Psoas muscle (tissue), 8 donors: Measurements from ENCODE around the gene PWWP3B. TPM values are rescaled to one million over a fixed set of nuclear protein-coding genes. Genes with fewer than 3 reads are reported as not detected.

ENCODE experiments used
- ATAC-seq, 4 donors: fragments of 200-7000 bp; cut with Tn5 transposase; one replicate each; pipeline ENCODE4 v1.9.1; 2020; ENCODE audit warnings: moderate library complexity in 3 of 4, mild to moderate bottlenecking in 2 of 4
- DNase-seq, 2 donors: peaks; one replicate each; pipeline ENCODE4 v3.0.0-alpha.2; 2020
- H3K27ac ChIP-seq: fragments of 200-600 bp; one replicate; pipeline ENCODE4 v1.8.0; 2022
- H3K27me3 ChIP-seq, 3 donors: fragments of 200-600 bp in 1 of 3; one replicate each; pipeline versions ENCODE4 v1.6.1 to v1.8.0; 2013 to 2022; ENCODE audit warnings: low read length in 2 of 3, mild to moderate bottlenecking in 2 of 3, moderate library complexity in 1 of 3; ENCODE audit not compliant: insufficient read depth in 3 of 3
- H3K36me3 ChIP-seq, 2 donors: fragments of 200-600 bp in 1 of 2; one replicate each; pipeline versions ENCODE4 v1.6.1 to v1.8.0; 2013 to 2022; ENCODE audit warnings: low read depth in 1 of 2, mild to moderate bottlenecking in 1 of 2, moderate library complexity in 1 of 2; ENCODE audit not compliant: insufficient read depth in 1 of 2
- H3K4me1 ChIP-seq: fragments of 200-600 bp; one replicate; pipeline ENCODE4 v1.8.0; 2022
- H3K4me3 ChIP-seq: fragments of 200-600 bp; one replicate; pipeline ENCODE4 v1.8.0; 2022; ENCODE audit warnings: mild to moderate bottlenecking
- H3K9me3 ChIP-seq: fragments of 200-600 bp; one replicate; pipeline ENCODE4 v1.8.0; 2022
- WGBS, 3 donors: extraction: QIAGEN DNeasy Blood & Tissue Kit; methylation state at CpG; one replicate each; pipeline versions ENCODE4 v1.1.6 to v1.1.7; 2013; 5-methylcytosine and 5-hydroxymethylcytosine counted together
- intact Hi-C, 2 donors: fragments of 100-400 bp; cut with DNase I; formaldehyde crosslinking; loops; one replicate each; pipeline versions ENCODE4 v1.11.0 to v1.14.2; 2022
- long read RNA-seq, 2 donors: library from polyadenylated mRNA; unstranded; transcript quantifications; one replicate each; pipeline ENCODE4 v2.0.0, GENCODE V29; 2021
- polyA plus RNA-seq, 3 donors: library from polyadenylated mRNA; stranded (reverse); fragments of 200-250 nt; gene quantifications; one replicate each; pipeline ENCODE4 v1.2.3, GENCODE V29; 2013
- total RNA-seq, 4 donors: library from RNA; stranded (reverse); fragmentation: NEBNext Ultra II Directional in 2 of 4; extraction: Animal tissue kit (Norgen Biotek cat#: 25700) in 2 of 4; gene quantifications; one replicate each; pipeline versions ENCODE4 v1.2.1 to v1.2.4, GENCODE V29; 2021 to 2023
- TF ChIP-seq, protein P1 (sequence below): fragments of 200-600 bp; IDR thresholded peaks from one replicate; pipeline ENCODE4 v1.8.0; 2022; ENCODE audit warnings: antibody characterized with exemption
- donor health status: healthy with polysubstance abuse.
- donor health status: DM: no; HTN: no; CAD: no; lungs with moderate emphysema.
- donor health status: Bipolar disorder and iron deficiency.
- donor health status: healthy.
- donor health status: DM: yes; HTN: yes; CAD: no.
- donor health status: DM: no; HTN: no; CAD: no.
- donor health status: DM: no; HTN: no; CAD: no.
- donor health status: DM: yes; HTN: yes; CAD: no.

PWWP3B gene
- total RNA-seq: 10 to 100 TPM in 3 of 4 donors, 1 to 10 TPM in 1; 3.4 to 15.2 (median 10.9) TPM
- 1 to 10 TPM in 2 of 3 donors, under 1 TPM in 1; 0.39 to 4.3 (median 1.2) TPM for polyA plus RNA-seq
- long read RNA-seq, donor 1, partial matches to known transcripts: 7 of 10 reads
- long read RNA-seq, donor 1, other reads (novel, unspliced or antisense): 2 of 10 reads
- long read RNA-seq, donor 2, partial matches to known transcripts: 5 of 7 reads
- long read RNA-seq, donor 2, other reads (novel, unspliced or antisense): 0 of 7 reads

DNA sequence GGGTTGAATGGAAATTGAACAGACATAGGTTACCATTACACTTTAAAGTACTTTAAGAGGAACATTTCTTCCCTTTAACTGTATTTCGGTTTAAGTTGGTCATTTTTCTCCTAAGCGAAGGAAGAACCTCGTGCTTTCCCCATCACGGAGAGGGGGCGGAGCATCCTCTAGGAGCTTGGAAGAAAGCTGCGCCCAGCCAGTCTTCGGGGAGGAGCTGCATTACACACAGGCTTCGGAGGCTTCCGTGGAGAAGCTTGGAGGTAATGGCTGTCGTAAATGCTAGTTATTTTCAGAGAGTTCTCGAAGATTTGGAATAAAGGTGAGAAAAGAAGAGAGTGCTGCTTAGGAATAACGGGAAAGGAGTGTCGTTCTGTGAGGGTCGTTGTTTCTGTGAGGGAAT is at the start of gene PWWP3B:
TSS of gene PWWP3B (plus strand) at position 199 of the 400 bp plus-strand sequence. CDS start 37,128 bp downstream, outside the sequence.
- ATAC-seq (no peak), DNase-seq (peak in 1 of 2 donors; percentile 48)
- WGBS, 3 donors: 4 to 26% (median 8%) methylated on average over 14 of the region's 14 CpGs
- Histone ChIP-seq H3K36me3 (no peaks in the 10 kb centered on the region), H3K4me1 (no peaks in the 10 kb centered on the region), H3K27ac (no peak within 1 kb of the TSS), H3K9me3 (no peaks in the 10 kb centered on the region), H3K27me3 (peaks cover 0 to 12% (median 0%) of the 10 kb centered on the region in 3 donors), H3K4me3 (no peak within 1 kb of the TSS)
- TF ChIP-seq, protein P1, sequence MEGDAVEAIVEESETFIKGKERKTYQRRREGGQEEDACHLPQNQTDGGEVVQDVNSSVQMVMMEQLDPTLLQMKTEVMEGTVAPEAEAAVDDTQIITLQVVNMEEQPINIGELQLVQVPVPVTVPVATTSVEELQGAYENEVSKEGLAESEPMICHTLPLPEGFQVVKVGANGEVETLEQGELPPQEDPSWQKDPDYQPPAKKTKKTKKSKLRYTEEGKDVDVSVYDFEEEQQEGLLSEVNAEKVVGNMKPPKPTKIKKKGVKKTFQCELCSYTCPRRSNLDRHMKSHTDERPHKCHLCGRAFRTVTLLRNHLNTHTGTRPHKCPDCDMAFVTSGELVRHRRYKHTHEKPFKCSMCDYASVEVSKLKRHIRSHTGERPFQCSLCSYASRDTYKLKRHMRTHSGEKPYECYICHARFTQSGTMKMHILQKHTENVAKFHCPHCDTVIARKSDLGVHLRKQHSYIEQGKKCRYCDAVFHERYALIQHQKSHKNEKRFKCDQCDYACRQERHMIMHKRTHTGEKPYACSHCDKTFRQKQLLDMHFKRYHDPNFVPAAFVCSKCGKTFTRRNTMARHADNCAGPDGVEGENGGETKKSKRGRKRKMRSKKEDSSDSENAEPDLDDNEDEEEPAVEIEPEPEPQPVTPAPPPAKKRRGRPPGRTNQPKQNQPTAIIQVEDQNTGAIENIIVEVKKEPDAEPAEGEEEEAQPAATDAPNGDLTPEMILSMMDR: no peak
- intact Hi-C loops: loop anchor here in 1 of 2 donors (2.0 kb wide), 1 partner anchor 231 kb away; no protein-coding TSS in a partner anchor

DNA sequence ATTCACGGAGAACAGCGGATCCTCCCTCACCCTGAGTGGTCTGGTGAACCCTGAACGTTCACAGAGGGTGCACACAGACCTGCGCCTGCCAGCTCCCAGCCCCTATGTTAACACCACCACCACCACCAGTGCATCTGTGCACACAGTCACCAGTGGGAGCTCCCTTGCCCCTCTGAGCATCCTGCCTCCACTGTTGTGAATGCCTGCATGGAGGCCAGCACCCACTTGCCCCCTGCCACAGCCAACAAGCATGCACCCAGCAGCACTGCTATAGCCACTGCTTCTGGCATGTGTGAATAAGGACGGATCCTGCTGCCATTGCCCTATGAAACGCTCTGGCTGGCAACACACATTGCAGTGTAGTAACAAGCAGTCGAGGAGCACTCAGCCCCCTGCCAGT is 29.1 kb upstream of the PWWP3B start:
- WGBS, 3 donors: 66 to 85% (median 80%) methylated on average over 5 to 7 of the region's 7 CpGs
- H3K4me1 ChIP-seq: no peaks in the 10 kb centered on the region
- ATAC-seq (no peak), DNase-seq (no peak)
- H3K27ac ChIP-seq: no peak overlapping the region
- H3K27me3 ChIP-seq: no peaks in the 10 kb centered on the region
- no peaks in the 10 kb centered on the region for H3K9me3 ChIP-seq
- H3K36me3 ChIP-seq: no peaks in the 10 kb centered on the region
- H3K4me3 ChIP-seq: no peak overlapping the region
- intact Hi-C loops: no loop called here
- TF ChIP-seq, protein P1: no peak

DNA sequence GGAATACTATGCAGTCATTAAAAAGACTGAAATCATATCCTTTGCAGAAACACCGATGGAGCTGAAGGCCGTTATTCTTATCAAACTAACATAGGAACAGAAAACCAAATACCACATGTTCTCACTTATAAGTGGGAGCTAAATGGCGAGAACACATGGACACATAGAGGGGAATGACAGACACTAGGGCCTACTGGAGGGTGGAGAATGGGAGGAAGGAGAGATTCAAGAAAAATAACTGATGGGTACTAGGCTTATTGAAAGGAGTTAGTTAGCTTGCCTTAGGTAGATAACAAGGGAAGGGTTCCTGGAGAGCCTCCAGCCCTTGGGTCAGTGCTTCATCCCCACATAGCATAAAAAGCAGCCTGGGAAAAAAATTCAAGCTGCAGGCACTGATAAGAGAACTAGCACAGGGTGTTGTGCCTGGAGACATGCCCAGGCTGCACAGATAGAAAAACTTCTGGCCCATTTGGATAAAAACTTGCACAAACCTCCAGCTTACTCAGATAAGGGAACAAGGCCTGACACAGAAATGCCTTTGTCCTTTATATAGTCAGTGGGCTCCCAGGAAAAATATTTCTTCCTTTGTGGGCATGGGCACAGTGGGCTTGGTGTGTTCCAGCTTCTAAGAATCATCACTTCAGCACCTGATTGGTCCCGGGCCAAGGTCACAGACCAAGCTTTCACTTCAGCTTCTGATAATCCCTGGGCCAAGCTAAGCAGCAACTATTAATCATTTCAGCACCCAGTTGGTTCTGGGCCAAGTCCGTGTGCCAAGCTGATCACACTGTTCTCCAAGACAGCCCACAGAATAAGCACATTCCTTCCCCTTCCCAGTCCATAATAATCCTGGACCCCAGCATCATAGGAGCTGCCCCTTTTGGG is 23.1 kb upstream of the PWWP3B start:
- H3K4me1 ChIP-seq: no peaks in the 10 kb centered on the region
- intact Hi-C loops: no loop called here
- DNase-seq (no peak), ATAC-seq (no peak)
- 65 to 68% (median 66%) methylated on average over 5 of the region's 5 CpGs for WGBS, 3 donors
- no peaks in the 10 kb centered on the region for H3K36me3 ChIP-seq
- H3K27ac ChIP-seq: no peak overlapping the region
- H3K9me3 ChIP-seq: peaks cover 3% of the 10 kb centered on the region
- H3K4me3 ChIP-seq: no peak overlapping the region
- TF ChIP-seq, protein P1: no peak
- no peaks in the 10 kb centered on the region for H3K27me3 ChIP-seq

DNA sequence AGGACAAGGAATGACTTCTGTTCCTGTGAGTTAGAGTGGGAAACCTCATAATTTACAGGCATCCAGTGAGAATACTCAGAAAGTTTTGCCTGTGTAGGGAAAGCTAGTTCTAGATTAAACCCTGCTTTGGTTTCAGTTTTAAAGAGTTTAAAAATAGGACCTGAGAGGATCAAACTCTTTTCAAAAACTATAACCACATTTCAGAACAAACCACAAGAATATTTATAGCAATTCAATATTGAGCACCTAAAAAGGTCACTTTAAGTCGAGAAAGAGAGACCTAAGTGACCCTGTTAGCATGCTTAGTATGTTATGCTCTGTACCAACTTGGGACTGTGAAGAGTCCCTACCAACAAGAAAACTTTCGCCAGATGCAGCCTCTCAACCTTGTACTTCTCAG is 17.4 kb upstream of the PWWP3B start:
- intact Hi-C loops: no loop called here
- TF ChIP-seq, protein P1: no peak
- H3K27ac ChIP-seq: no peak overlapping the region
- H3K9me3 ChIP-seq: no peaks in the 10 kb centered on the region
- no peaks in the 10 kb centered on the region for H3K27me3 ChIP-seq
- H3K4me3 ChIP-seq: no peak overlapping the region
- no peaks in the 10 kb centered on the region for H3K36me3 ChIP-seq
- no peak for DNase-seq
- no peaks in the 10 kb centered on the region for H3K4me1 ChIP-seq
- no peak for ATAC-seq
- WGBS, 3 donors: 35 to 71% (median 52%) methylated on average over 2 of the region's 2 CpGs
